ENCODE measurements around the gene TCF3.

DNA sequence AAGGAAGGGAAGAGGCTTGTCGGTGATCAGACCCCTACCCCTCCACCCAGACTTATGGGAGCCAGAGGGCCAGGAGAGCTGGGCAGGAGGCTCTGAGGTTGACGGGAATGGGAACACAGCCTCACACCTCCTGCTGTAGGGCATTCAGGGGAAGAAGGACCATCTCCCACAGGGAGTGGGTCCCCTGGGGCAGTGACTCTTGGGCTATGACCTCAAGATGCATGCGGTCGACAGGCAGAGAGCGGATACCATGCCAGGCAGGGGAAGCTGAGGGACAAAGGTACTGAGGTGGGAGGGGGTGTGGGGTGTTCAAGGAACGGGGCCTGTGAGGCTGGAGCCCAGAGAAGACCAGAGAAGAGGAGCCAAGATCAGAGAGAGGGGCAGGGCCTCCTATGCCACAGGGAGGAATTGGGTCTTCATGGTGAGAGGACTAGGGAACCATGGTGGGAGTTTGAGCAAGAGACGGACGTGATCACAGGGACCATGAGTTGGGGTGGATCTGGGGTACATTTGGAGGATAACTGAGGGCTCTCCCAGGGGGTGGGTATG is 4.6 kb upstream of the TCF3 start:
- no peak for TF ChIP-seq EZH2 (IDR thresholded peaks at IDR 0.05; ENCODE audit: borderline replicate concordance, low read depth, low read length, severe bottlenecking)
- TF ChIP-seq, protein P1, sequence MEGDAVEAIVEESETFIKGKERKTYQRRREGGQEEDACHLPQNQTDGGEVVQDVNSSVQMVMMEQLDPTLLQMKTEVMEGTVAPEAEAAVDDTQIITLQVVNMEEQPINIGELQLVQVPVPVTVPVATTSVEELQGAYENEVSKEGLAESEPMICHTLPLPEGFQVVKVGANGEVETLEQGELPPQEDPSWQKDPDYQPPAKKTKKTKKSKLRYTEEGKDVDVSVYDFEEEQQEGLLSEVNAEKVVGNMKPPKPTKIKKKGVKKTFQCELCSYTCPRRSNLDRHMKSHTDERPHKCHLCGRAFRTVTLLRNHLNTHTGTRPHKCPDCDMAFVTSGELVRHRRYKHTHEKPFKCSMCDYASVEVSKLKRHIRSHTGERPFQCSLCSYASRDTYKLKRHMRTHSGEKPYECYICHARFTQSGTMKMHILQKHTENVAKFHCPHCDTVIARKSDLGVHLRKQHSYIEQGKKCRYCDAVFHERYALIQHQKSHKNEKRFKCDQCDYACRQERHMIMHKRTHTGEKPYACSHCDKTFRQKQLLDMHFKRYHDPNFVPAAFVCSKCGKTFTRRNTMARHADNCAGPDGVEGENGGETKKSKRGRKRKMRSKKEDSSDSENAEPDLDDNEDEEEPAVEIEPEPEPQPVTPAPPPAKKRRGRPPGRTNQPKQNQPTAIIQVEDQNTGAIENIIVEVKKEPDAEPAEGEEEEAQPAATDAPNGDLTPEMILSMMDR (IDR thresholded peaks at IDR 0.05; ENCODE audit: borderline replicate concordance, extremely low read depth, low read length, poor library complexity, severe bottlenecking), result no peak
